Testis (tissue), 2 donors: ENCODE results near the gene GALR2.
"Not testable (repeated sequence)": the region's sequence is repeated elsewhere in the genome, so short reads cannot be mapped to it uniquely, and the experiment has no call there.

Experiments
- CTCF ChIP-seq, 3 experiments: fragments of 450-650 bp in 2 of 3; fragments of 200-600 bp in 1 of 3; sonication (generic) in 1 of 3; IDR thresholded peaks; one replicate each; pipeline ENCODE4 v1.5.1; 2016 to 2019; ENCODE audit warnings: antibody characterized with exemption in 3 of 3, mild to moderate bottlenecking in 2 of 3, moderate library complexity in 1 of 3
- POLR2A ChIP-seq: fragments of 450-650 bp; IDR thresholded peaks from one replicate; pipeline ENCODE4 v1.6.1; 2017; ENCODE audit warnings: antibody characterized with exemption, mild to moderate bottlenecking, moderate library complexity

- TF ChIP-seq CTCF (IDR thresholded peaks at IDR 0.05); POLR2A: not testable (repeated sequence)
These were observed 16.3 kb upstream of the GALR2 start for GRCh38 chr17:76058264-76058663.
